Osteocyte (in vitro differentiated cells): ENCODE results near the gene SH3BGR. TPM values are rescaled to one million over a fixed set of nuclear protein-coding genes. Genes with fewer than 3 reads are reported as not detected.

ENCODE experiments used
- DNase-seq: peaks from one replicate; pipeline ENCODE4 v3.0.0; 2021; ENCODE audit warnings: mixed read lengths; ENCODE audit not compliant: unreplicated experiment; ENCODE audit errors: extremely low spot score
- H3K27ac Mint-ChIP-seq: one replicate; pipeline ENCODE4 v1.8.0; 2021; ENCODE audit warnings: mild to moderate bottlenecking, mixed read lengths; ENCODE audit not compliant: unreplicated experiment
- H3K27me3 Mint-ChIP-seq: one replicate; pipeline ENCODE4 v1.8.0; 2021; ENCODE audit warnings: mixed read lengths; ENCODE audit not compliant: unreplicated experiment
- H3K36me3 Mint-ChIP-seq: one replicate; pipeline ENCODE4 v1.8.0; 2021; ENCODE audit warnings: mixed read lengths; ENCODE audit not compliant: unreplicated experiment
- H3K4me1 Mint-ChIP-seq: one replicate; pipeline ENCODE4 v1.8.0; 2021; ENCODE audit warnings: mixed read lengths; ENCODE audit not compliant: unreplicated experiment
- H3K4me3 Mint-ChIP-seq: one replicate; pipeline ENCODE4 v1.8.0; 2021; ENCODE audit warnings: mild to moderate bottlenecking, moderate library complexity, mixed read lengths; ENCODE audit not compliant: unreplicated experiment
- H3K9me3 Mint-ChIP-seq: one replicate; pipeline ENCODE4 v1.8.0; 2021; ENCODE audit warnings: mixed read lengths; ENCODE audit not compliant: unreplicated experiment
- CTCF ChIP-seq: fragments of 200-600 bp; sonication (generic); IDR thresholded peaks from 2 replicates; pipeline ENCODE4 v1.5.0; 2021; ENCODE audit warnings: antibody characterized with exemption, mild to moderate bottlenecking, moderate library complexity
- total RNA-seq: library from RNA; stranded (reverse); gene quantifications from 2 replicates; pipeline ENCODE4 v1.2.1, GENCODE V29; 2021

Gene SH3BGR
- total RNA-seq, 1 donor from 2014 or later: 1.2 TPM

DNA sequence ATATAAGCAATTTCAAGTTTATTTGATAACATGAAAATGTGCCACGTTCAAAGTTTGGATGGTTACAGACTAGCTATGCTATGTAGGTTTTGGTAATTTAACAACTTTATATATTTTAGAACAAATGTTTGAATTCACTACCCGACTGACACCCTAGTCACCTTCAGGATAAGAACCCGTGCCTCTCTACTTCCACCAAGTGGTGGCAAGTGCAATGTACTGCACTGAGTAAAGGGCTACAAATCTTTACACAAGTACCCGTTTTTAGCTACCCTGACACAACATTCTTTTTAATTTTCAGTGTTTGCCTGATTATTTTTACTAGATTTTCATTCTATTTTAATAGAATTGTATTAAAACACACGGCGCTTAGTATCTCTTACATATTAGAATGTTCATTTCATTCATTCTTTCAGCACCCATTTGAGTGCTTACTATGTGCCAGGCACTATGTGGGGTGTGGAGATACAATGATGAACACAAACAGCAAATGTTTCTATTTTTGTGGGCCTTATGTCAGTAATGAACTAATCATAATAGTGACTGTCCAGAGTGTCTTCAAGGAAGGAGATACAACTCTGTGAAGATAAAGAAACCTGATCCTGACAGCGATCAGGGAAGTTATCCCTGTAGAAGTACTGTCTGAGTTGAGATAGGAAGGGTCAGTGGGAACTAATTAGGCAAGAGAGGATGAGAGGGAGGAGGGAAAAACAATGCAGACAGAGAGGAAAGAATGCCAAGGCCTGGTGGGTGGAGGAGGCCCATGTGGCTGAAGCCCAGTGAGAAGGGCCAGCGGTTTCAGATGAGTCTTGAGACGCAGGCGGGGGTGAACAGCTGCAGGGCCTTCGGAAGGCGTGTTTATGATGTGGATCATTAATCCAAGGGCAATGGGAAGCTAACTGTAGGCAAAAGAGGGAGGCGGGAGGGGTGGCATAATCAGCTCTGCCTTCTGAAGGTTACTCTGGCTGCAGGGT, 10.0 kb upstream of the SH3BGR start:
- peaks cover 15% of the 10 kb centered on the region for H3K4me1 Mint-ChIP-seq
- H3K27me3 Mint-ChIP-seq: no peaks in the 10 kb centered on the region
- no peak overlapping the region for H3K27ac Mint-ChIP-seq
- no peaks in the 10 kb centered on the region for H3K9me3 Mint-ChIP-seq
- TF ChIP-seq CTCF: peak; percentile 81
- no peak overlapping the region for H3K4me3 Mint-ChIP-seq
- H3K36me3 Mint-ChIP-seq: no peaks in the 10 kb centered on the region
- no peak for DNase-seq

- Mint-ChIP-seq H3K9me3 (no peaks in the 10 kb centered on the region), H3K4me1 (peaks cover 15% of the 10 kb centered on the region), H3K27me3 (peaks cover 17% of the 10 kb centered on the region), H3K4me3 (peak overlapping the region; percentile 91), H3K36me3 (no peaks in the 10 kb centered on the region), H3K27ac (peak overlapping the region; percentile 95)
- no peak for DNase-seq
- TF ChIP-seq CTCF: no peak
Measured at GRCh38 chr21:39444421-39445180, 7.2 kb upstream of the SH3BGR start.

DNA sequence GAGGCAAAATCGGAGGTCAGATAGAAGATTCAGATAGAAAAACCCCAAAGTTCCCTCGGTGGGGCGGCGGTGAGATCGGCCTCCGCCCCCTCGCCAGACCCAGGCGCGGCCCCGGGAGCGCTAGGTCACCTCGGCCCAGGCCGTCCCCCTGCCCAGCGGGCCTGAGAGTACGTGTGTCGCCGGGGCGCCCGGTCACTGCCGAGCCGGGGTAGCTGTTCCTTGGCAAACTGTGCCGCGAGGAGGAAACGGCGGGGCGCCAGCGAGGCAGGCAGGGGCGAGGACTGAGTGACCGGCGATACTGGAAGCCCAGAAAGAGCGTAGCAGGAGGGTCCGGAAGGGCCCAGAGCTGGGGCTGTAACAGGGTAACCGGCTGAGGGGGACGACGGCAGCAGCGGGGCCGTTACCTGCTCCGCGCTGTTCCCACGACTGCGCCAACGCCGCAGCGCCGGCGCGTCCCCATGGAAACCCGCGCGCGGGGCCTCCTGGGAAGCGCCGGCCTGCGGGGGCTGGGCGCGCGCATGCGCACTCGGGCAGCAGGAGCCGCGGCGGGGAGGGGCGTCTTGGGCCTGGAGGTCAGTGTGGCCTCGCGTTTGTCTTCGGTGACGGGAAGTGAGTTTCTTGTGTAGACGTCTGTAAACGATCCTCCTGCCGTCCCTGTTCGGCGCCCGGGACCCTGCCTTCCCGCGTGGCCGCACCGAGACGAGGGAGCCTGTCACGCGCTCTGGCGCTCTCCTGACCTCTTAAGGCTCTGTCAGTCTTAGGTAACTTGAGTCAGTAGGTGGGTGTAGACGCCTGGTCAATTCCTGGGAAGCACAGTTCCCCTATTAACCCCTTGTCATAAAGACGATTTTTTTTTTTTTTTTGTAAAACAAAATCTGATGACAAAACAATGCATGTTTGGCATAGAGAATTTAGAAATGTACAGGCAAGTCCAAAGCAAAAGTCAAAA, 6.2 kb upstream of the SH3BGR start, which contains the start of gene LCA5L:
TSS of gene LCA5L (minus strand) at position 458 of the 949 bp plus-strand sequence. CDS start 17,285 bp downstream, outside the sequence.
- peak; percentile 98 for DNase-seq
- TF ChIP-seq CTCF: peak; percentile 31
- H3K27me3 Mint-ChIP-seq: peaks cover 26% of the 10 kb centered on the region
- no peaks in the 10 kb centered on the region for H3K36me3 Mint-ChIP-seq
- H3K27ac Mint-ChIP-seq: peak within 1 kb of the TSS; percentile 95
- H3K4me1 Mint-ChIP-seq: peaks cover 15% of the 10 kb centered on the region
- H3K9me3 Mint-ChIP-seq: no peaks in the 10 kb centered on the region
- peak within 1 kb of the TSS; percentile 91 for H3K4me3 Mint-ChIP-seq

DNA sequence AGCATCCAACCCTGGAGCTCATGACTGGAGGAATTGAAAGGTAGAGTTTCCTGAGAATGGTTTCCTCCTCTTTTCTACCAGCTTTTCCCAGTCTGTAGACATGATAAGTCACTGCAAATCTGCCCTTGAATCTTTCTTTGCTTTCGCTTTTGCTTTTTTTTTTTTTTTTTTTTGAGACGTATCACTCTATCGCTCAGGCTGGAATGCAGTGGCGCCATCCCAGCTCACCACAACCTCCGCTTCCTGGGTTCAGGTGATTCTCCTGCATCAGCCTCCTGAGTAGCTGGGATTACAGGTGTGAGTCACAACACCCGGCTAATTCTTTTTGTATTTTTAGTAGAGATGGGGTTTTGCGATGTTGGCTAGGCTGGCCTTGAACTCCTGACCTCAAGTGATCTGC, 4.5 kb upstream of the SH3BGR start:
- Mint-ChIP-seq H3K4me1 (peaks cover 16% of the 10 kb centered on the region), H3K27ac (no peak overlapping the region), H3K4me3 (no peak overlapping the region), H3K36me3 (no peaks in the 10 kb centered on the region), H3K9me3 (no peaks in the 10 kb centered on the region), H3K27me3 (peaks cover 29% of the 10 kb centered on the region)
- no peak for DNase-seq
- no peak for TF ChIP-seq CTCF
